SK-N-SH (cell line): ENCODE data around the gene GLUD1. TPM values are rescaled to one million over a fixed set of nuclear protein-coding genes. Genes with fewer than 3 reads are reported as not detected.

ENCODE experiments used
- CTCF ChIA-PET: fragments of 300-600, 350-600 bp; formaldehyde crosslinking; extraction: SDS; loops from one replicate; lab custom pipeline; 2021; lab: Yijun Ruan, JAX
- POLR2A ChIA-PET: fragments of 350-600 bp; sonication (Branson Sonifier 250); formaldehyde crosslinking; extraction: SDS; loops from one replicate; lab custom pipeline; 2020; ENCODE audit warnings: antibody characterized with exemption, inconsistent platforms; lab: Yijun Ruan, JAX
- DNase-seq: peaks from one replicate; pipeline ENCODE4 v3.0.0; 2012
- H2AFZ ChIP-seq: fragments of 200-600 bp; sonication (generic); 2 replicates; pipeline ENCODE4 v1.8.1; 2016; ENCODE audit warnings: antibody characterized with exemption, mild to moderate bottlenecking, low read depth
- H3F3A ChIP-seq: fragments of 200-600 bp; sonication (generic); replicated peaks from 2 replicates; pipeline ENCODE3; 2016; ENCODE audit warnings: antibody characterized with exemption, mild to moderate bottlenecking; ENCODE audit not compliant: insufficient read depth
- H3K27ac ChIP-seq, 2 experiments: fragments of 200-500 bp in 1 of 2; fragments of 200-600 bp in 1 of 2; sonication (Bioruptor generic) in 1 of 2; sonication (generic), shearing (Covaris generic) in 1 of 2; 2 replicates each; pipeline versions ENCODE4 v1.5.1 to v1.6.1; 2014 to 2016; ENCODE audit warnings: low read depth in 2 of 2, inconsistent platforms in 1 of 2, low read length in 1 of 2, mild to moderate bottlenecking in 1 of 2, mixed read lengths in 1 of 2
- H3K27me3 ChIP-seq: fragments of 200-600 bp; sonication (generic), shearing (Covaris generic); 2 replicates; pipeline ENCODE4 v1.6.1; 2016; ENCODE audit warnings: mixed run types; ENCODE audit not compliant: insufficient read depth
- H3K36me3 ChIP-seq, 2 experiments: fragments of 200-500 bp in 1 of 2; fragments of 200-600 bp in 1 of 2; sonication (Bioruptor generic) in 1 of 2; sonication (generic) in 1 of 2; replicated peaks in 1 of 2; 2 replicates each; pipeline versions ENCODE3 to v1.5.1; 2014 to 2016; ENCODE audit warnings: low read length in 1 of 2, mild to moderate bottlenecking in 1 of 2; ENCODE audit not compliant: insufficient read depth in 2 of 2, control insufficient read depth in 1 of 2
- H3K4me1 ChIP-seq, 2 experiments: fragments of 200-500 bp in 1 of 2; fragments of 200-600 bp in 1 of 2; sonication (Bioruptor generic) in 1 of 2; sonication (generic), shearing (Covaris generic) in 1 of 2; 2 replicates each; pipeline versions ENCODE4 v1.5.1 to v1.6.1; 2014 to 2016; ENCODE audit warnings: low read depth in 1 of 2, low read length in 1 of 2, mixed run types in 1 of 2; ENCODE audit not compliant: insufficient read depth in 2 of 2, control insufficient read depth in 1 of 2
- H3K4me2 ChIP-seq: fragments of 200-600 bp; sonication (generic), shearing (Covaris generic); 2 replicates; pipeline ENCODE4 v1.6.1; 2017; ENCODE audit warnings: mixed run types
- H3K4me3 ChIP-seq, 2 experiments: fragments of 200-500 bp in 1 of 2; fragments of 200-600 bp in 1 of 2; sonication (Bioruptor generic) in 1 of 2; sonication (generic), shearing (Covaris generic) in 1 of 2; 2 replicates each; pipeline versions ENCODE4 v1.5.1 to v1.8.1; 2014 to 2016; ENCODE audit warnings: low read depth in 2 of 2, inconsistent platforms in 1 of 2, low read length in 1 of 2, mild to moderate bottlenecking in 1 of 2, mixed read lengths in 1 of 2, moderate library complexity in 1 of 2
- H3K79me2 ChIP-seq: fragments of 200-600 bp; sonication (generic); 2 replicates; pipeline ENCODE4 v1.8.1; 2017; ENCODE audit warnings: mild to moderate bottlenecking; ENCODE audit not compliant: insufficient read depth
- H3K9ac ChIP-seq: fragments of 200-600 bp; sonication (generic); 2 replicates; pipeline ENCODE4 v1.6.1; 2017; ENCODE audit warnings: mixed run types
- H3K9me2 ChIP-seq: fragments of 200-600 bp; sonication (generic); 2 replicates; pipeline ENCODE4 v1.6.1; 2017; ENCODE audit warnings: mixed run types
- H3K9me3 ChIP-seq: fragments of 200-600 bp; sonication (generic); 2 replicates; pipeline ENCODE4 v1.6.1; 2017; ENCODE audit warnings: mixed run types, mild to moderate bottlenecking, moderate library complexity
- H4K20me1 ChIP-seq: fragments of 200-600 bp; sonication (generic); 2 replicates; pipeline ENCODE4 v1.6.1; 2017; ENCODE audit warnings: mild to moderate bottlenecking, mixed run types; ENCODE audit not compliant: insufficient read depth
- ELF1 ChIP-seq: IDR thresholded peaks from 2 replicates; pipeline ENCODE4 v1.4.0; 2012
- FOSL2 ChIP-seq: IDR thresholded peaks from 2 replicates; pipeline ENCODE4 v1.4.0; 2012; ENCODE audit warnings: low read depth, mild to moderate bottlenecking, moderate library complexity, borderline replicate concordance
- FOXJ3 ChIP-seq: sonication (generic); formaldehyde crosslinking; IDR thresholded peaks from 2 replicates; pipeline ENCODE4 v1.5.1; 2020; ENCODE audit warnings: mild to moderate bottlenecking, missing genetic modification reagents
- FOXM1 ChIP-seq: IDR thresholded peaks from 2 replicates; pipeline ENCODE4 v1.4.0; 2012; ENCODE audit warnings: low read depth, mild to moderate bottlenecking
- GABPA ChIP-seq: IDR thresholded peaks from 2 replicates; pipeline ENCODE4 v1.4.0; 2012; ENCODE audit warnings: low read depth, mild to moderate bottlenecking
- GATA2 ChIP-seq: sonication (generic); formaldehyde crosslinking; IDR thresholded peaks from 2 replicates; pipeline ENCODE4 v1.5.0; 2020; ENCODE audit warnings: mild to moderate bottlenecking, missing genetic modification reagents
- MXI1 ChIP-seq: IDR thresholded peaks from 2 replicates; pipeline ENCODE4 v1.6.1; 2012; ENCODE audit warnings: mild to moderate bottlenecking, low read depth, low read length, improper control_type of control experiment
- NFIC ChIP-seq: IDR thresholded peaks from 2 replicates; pipeline ENCODE4 v1.4.0; 2012; ENCODE audit warnings: borderline replicate concordance
- POLR2AphosphoS5 ChIP-seq: IDR thresholded peaks from 2 replicates; pipeline ENCODE4 v1.6.1; 2012; ENCODE audit warnings: low read depth, low read length
- RAD21 ChIP-seq: IDR thresholded peaks from 2 replicates; pipeline ENCODE4 v1.6.1; 2012; ENCODE audit warnings: mild to moderate bottlenecking, low read length
- RFX5 ChIP-seq: IDR thresholded peaks from 2 replicates; pipeline ENCODE4 v1.6.1; 2012; ENCODE audit warnings: mild to moderate bottlenecking, improper control_type of control experiment, low read length
- RXRA ChIP-seq: IDR thresholded peaks from 2 replicates; pipeline ENCODE4 v1.4.0; 2012; ENCODE audit warnings: low read depth, mild to moderate bottlenecking, borderline replicate concordance
- SMC3 ChIP-seq: IDR thresholded peaks from 2 replicates; pipeline ENCODE4 v1.6.1; 2012; ENCODE audit warnings: low read depth, low read length, improper control_type of control experiment
- TAF1 ChIP-seq: IDR thresholded peaks from 2 replicates; pipeline ENCODE4 v1.6.1; 2012; ENCODE audit warnings: low read depth, mild to moderate bottlenecking, low read length, moderate library complexity, borderline replicate concordance
- WGBS: methylation state at CpG from one replicate; pipeline ENCODE4 v1.1.6; 2017; ENCODE audit warnings: low lambda C conversion rate; 5-methylcytosine and 5-hydroxymethylcytosine counted together
- polyA plus RNA-seq, 3 experiments: library from polyadenylated mRNA; depleted of rRNA; stranded (reverse); fragments of >200 nt; gene quantifications; 2 replicates each; pipeline ENCODE4 v1.2.3, GENCODE V29; 2012
- TF ChIP-seq, protein P1 (sequence below): fragments of 150-350 bp; IDR thresholded peaks from 2 replicates; pipeline ENCODE4 v1.6.1; 2017; ENCODE audit warnings: antibody characterized with exemption, low read length, low read depth, borderline replicate concordance
- TF ChIP-seq, protein P2 (sequence below): IDR thresholded peaks from 2 replicates; pipeline ENCODE4; 2012
- TF ChIP-seq, protein P3 (sequence below): IDR thresholded peaks from 2 replicates; pipeline ENCODE4 v1.4.0; 2012; ENCODE audit warnings: low read depth, borderline replicate concordance
- TF ChIP-seq, protein P4 (sequence below): IDR thresholded peaks from 2 replicates; pipeline ENCODE4 v1.4.0; 2012; ENCODE audit warnings: low read depth
- TF ChIP-seq, protein P5 (sequence below): IDR thresholded peaks from 2 replicates; pipeline ENCODE4 v1.4.0; 2012; ENCODE audit warnings: low read depth, borderline replicate concordance
- TF ChIP-seq, protein P6 (sequence below): fragments of 150-350 bp; IDR thresholded peaks from 2 replicates; pipeline ENCODE4 v1.6.1; 2016; ENCODE audit warnings: mild to moderate bottlenecking, low read depth, low read length

GLUD1 gene
- polyA plus RNA-seq, 1 of the 3 experiments (the other 2 are of a cell fraction): 43.3 TPM

DNA sequence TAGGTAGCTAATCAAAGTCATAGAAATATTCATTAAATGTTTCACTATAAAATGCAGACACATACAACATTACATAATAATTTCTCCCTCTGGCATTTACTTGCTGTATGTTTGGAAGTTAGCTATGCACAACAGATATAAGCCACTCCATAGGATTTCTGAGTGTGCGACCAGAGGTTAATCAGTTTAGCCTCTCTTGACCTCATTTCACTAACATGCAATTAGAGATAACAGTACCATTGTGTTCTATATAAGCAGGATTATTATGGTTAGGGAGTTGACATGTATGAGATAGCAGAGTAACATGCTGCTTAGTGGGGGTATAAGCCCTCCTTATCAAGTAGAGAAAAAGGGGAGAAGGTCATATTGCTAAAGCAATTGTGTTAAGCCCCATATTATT lies 26.4 kb downstream of the GLUD1 start:
- H4K20me1 ChIP-seq: no peaks in the 10 kb centered on the region
- 100% methylated on average over 1 of the region's 1 CpG for WGBS

DNA sequence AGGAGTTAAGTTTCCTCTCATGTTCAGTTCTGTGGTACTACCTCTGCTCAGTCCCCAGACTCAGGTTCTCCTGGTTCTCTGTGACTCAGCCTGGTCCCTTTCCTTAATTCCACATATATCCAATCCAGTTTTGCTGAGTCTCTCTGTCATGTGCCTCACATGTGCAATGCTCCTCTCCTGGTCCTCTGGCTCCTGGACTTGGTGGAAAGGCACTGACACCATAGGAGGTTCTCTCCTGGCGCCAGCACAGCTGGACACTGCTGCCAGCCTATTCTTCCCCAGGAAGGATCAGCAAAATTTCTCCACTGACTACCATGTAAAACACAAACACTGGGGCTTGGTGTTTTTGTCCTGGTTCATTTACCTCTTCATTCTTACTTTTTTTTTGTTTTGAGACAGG lies 27.8 kb downstream of the GLUD1 start:
- no peak overlapping the region for H2AFZ ChIP-seq
- H3K4me1 ChIP-seq: no peaks in the 10 kb centered on the region; a peak in 1 of 4 replicates
- H3K9ac ChIP-seq: no peak overlapping the region
- no peak overlapping the region for H3K4me3 ChIP-seq
- H3K9me2 ChIP-seq: no peaks in the 10 kb centered on the region
- H3F3A ChIP-seq: no peaks in the 10 kb centered on the region
- no peak overlapping the region for H3K27ac ChIP-seq
- ChIA-PET POLR2A (no interaction called here), CTCF (no interaction called here)
- DNase-seq: no peak
- H3K4me2 ChIP-seq: no peak overlapping the region
- peaks cover 32 to 53% of the 10 kb centered on the region in 2 experiments for H3K36me3 ChIP-seq
- H3K79me2 ChIP-seq: peaks cover 4% of the 10 kb centered on the region; the same call in 1 of the 2 replicates
- H3K27me3 ChIP-seq: no peaks in the 10 kb centered on the region
- no CpG with 5 or more reads among the region's 1 CpG for WGBS
- H3K9me3 ChIP-seq: no peaks in the 10 kb centered on the region
- no peaks in the 10 kb centered on the region for H4K20me1 ChIP-seq
- TF ChIP-seq RFX5 (no peak), TAF1 (no peak), ELF1 (no peak)
- TF ChIP-seq, protein P1, sequence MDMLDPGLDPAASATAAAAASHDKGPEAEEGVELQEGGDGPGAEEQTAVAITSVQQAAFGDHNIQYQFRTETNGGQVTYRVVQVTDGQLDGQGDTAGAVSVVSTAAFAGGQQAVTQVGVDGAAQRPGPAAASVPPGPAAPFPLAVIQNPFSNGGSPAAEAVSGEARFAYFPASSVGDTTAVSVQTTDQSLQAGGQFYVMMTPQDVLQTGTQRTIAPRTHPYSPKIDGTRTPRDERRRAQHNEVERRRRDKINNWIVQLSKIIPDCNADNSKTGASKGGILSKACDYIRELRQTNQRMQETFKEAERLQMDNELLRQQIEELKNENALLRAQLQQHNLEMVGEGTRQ: no peak
- TF ChIP-seq, protein P2, sequence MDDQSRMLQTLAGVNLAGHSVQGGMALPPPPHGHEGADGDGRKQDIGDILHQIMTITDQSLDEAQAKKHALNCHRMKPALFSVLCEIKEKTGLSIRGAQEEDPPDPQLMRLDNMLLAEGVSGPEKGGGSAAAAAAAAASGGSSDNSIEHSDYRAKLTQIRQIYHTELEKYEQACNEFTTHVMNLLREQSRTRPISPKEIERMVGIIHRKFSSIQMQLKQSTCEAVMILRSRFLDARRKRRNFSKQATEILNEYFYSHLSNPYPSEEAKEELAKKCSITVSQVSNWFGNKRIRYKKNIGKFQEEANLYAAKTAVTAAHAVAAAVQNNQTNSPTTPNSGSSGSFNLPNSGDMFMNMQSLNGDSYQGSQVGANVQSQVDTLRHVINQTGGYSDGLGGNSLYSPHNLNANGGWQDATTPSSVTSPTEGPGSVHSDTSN: no peak
- TF ChIP-seq, protein P3, sequence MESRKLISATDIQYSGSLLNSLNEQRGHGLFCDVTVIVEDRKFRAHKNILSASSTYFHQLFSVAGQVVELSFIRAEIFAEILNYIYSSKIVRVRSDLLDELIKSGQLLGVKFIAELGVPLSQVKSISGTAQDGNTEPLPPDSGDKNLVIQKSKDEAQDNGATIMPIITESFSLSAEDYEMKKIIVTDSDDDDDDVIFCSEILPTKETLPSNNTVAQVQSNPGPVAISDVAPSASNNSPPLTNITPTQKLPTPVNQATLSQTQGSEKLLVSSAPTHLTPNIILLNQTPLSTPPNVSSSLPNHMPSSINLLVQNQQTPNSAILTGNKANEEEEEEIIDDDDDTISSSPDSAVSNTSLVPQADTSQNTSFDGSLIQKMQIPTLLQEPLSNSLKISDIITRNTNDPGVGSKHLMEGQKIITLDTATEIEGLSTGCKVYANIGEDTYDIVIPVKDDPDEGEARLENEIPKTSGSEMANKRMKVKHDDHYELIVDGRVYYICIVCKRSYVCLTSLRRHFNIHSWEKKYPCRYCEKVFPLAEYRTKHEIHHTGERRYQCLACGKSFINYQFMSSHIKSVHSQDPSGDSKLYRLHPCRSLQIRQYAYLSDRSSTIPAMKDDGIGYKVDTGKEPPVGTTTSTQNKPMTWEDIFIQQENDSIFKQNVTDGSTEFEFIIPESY: no peak
- TF ChIP-seq, protein P4, sequence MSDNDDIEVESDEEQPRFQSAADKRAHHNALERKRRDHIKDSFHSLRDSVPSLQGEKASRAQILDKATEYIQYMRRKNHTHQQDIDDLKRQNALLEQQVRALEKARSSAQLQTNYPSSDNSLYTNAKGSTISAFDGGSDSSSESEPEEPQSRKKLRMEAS: no peak

More for the DNA sequence above, 26.4 kb downstream of the GLUD1 start:
- H3K27me3 ChIP-seq: no peaks in the 10 kb centered on the region
- no peak overlapping the region for H3K4me2 ChIP-seq
- H3K27ac ChIP-seq: no peak overlapping the region
- POLR2A ChIA-PET: no interaction called here
- peaks cover 7% of the 10 kb centered on the region for H3F3A ChIP-seq
- H3K79me2 ChIP-seq: no peaks in the 10 kb centered on the region
- H2AFZ ChIP-seq: no peak overlapping the region
- no peak overlapping the region for H3K9ac ChIP-seq
- H3K9me2 ChIP-seq: no peaks in the 10 kb centered on the region
- CTCF ChIA-PET: interaction anchor here (1.0 kb wide), 1 partner anchor 9 kb away, joined by 3 read pairs; no protein-coding TSS in a partner anchor
- DNase-seq: peak; percentile 30
- TF ChIP-seq TAF1: no peak
- no peak for TF ChIP-seq FOSL2
- no peak for TF ChIP-seq GABPA
- TF ChIP-seq RXRA: no peak
- no peak for TF ChIP-seq RFX5
- no peak for TF ChIP-seq MXI1
- TF ChIP-seq FOXM1: no peak
- TF ChIP-seq, protein P1: no peak
- TF ChIP-seq, protein P2: no peak
- no peak for TF ChIP-seq FOXJ3 (CRISPR knock-in tag)
- no peak for TF ChIP-seq RAD21
- no peak for TF ChIP-seq SMC3
- TF ChIP-seq POLR2AphosphoS5: no peak
- TF ChIP-seq, protein P4: no peak
- TF ChIP-seq, protein P5, sequence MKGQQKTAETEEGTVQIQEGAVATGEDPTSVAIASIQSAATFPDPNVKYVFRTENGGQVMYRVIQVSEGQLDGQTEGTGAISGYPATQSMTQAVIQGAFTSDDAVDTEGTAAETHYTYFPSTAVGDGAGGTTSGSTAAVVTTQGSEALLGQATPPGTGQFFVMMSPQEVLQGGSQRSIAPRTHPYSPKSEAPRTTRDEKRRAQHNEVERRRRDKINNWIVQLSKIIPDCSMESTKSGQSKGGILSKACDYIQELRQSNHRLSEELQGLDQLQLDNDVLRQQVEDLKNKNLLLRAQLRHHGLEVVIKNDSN: no peak
- TF ChIP-seq, protein P6, sequence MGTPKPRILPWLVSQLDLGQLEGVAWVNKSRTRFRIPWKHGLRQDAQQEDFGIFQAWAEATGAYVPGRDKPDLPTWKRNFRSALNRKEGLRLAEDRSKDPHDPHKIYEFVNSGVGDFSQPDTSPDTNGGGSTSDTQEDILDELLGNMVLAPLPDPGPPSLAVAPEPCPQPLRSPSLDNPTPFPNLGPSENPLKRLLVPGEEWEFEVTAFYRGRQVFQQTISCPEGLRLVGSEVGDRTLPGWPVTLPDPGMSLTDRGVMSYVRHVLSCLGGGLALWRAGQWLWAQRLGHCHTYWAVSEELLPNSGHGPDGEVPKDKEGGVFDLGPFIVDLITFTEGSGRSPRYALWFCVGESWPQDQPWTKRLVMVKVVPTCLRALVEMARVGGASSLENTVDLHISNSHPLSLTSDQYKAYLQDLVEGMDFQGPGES: no peak
- TF ChIP-seq GATA2: no peak
- no peak for TF ChIP-seq NFIC
- H3K9me3 ChIP-seq: no peaks in the 10 kb centered on the region
- peaks cover 0 to 2% of the 10 kb centered on the region in 2 experiments; a peak in 2 of 4 replicates for H3K4me1 ChIP-seq
- H3K4me3 ChIP-seq: no peak overlapping the region
- peaks cover 24 to 52% of the 10 kb centered on the region in 2 experiments for H3K36me3 ChIP-seq
